GM18511 (cell line): ENCODE results near the gene UNC13C.
"Not testable (repeated sequence)": the region's sequence is repeated elsewhere in the genome, so short reads cannot be mapped to it uniquely, and the experiment has no call there.

Source experiments
- ATAC-seq: cut with Tn5 transposase; IDR thresholded peaks from one replicate; pipeline ENCODE4 v1.9.1; 2021; ENCODE audit warnings: mild to moderate bottlenecking, moderate library complexity; ENCODE audit not compliant: unreplicated experiment

Gene UNC13C

DNA sequence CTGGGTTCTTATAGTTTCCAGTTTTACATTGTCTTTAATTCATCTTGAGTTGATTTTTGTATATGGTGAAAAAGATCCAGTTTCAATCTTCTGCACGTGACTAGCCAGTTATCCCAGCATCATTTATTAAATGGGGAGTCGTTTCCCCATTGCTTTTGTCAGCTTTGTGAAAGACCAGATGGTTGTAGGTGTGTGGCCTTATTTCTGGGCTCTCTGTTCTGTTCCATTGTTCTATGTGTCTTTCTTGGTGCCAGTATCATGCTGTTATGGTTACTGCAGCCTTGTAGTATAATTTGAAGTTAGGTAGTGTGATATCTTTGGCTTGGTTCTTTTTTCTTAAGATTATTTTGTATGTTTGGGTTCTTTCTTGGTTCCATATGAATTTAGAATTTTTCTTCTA lies 432.2 kb downstream of the UNC13C start:
- no peak for ATAC-seq

DNA sequence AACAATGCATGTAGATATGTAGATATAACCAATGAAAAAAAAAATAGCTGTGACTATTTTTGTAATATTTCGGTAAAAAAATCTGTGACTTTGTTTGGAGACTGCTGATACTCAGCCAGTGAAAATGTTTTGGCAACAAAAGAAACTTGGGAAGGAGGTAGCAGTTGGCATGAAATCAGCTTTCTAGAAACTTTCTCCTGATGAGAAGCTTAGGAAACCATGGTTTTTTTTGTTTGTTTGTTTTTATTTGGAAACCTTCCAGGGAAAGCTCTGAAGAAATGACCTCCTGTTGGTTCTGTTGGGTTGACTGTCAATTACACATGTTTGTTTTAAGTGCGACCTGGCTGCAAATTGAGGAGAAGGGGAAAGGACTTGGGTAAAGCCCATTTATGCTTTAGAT lies 445.9 kb downstream of the UNC13C start:
- ATAC-seq: no peak

DNA sequence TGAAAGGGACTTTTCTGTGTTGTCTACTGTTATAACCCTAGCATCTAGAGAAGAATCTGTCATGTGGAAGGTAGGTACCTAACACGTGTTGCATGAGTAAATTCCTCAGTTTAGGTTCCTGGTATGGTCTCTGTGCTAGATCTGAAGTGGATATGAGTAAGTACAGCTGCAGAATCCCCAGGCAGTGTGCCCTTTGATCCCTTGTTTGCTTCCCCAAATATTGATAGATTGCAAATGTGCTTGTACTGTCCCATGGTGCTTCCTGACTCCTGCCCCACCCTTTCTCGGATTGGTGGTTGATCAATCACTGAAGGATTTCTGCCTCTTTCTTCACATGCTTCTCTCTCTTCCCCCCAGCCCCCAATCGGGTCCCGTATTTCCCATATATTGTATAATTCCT lies 450.4 kb downstream of the UNC13C start:
- no peak for ATAC-seq

DNA sequence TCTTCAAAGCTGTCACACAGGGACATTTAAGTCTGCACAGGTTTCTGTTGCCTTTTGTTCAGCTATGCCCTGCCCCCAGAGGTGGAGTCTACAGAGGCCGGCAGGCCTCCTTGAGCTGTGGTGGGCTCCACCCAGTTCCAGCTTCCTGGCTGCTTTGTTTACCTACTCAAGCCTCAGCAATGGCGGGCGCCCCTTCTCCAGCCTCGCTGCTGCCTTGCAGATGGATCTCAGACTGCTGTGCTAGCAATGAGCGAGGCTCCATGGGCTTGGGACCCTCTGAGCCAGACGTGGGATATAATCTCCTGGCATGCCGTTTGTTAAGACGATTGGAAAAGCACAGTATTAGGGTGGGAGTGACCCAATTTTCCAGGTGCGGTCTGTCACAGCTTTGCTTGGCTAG lies 472.0 kb downstream of the UNC13C start:
- ATAC-seq: not testable (repeated sequence)

DNA sequence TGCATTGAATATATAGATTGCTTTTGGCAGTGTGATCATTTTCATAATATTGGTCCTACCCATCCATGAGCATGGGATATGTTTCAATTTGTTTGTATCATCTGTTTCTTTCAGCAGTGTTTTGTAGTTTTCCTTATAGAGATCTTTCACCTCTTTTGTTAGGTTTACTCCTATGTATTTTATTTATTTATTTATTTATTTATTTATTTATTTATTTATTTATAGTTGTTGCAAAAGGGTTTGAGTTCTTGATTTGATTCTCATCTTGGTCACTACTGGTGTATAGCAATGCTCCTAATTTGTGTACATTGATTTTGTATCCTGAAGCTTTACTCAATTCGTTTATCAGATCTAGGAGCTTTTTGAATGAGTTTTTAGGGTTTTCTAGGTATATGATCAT lies 478.2 kb downstream of the UNC13C start:
- no peak for ATAC-seq

DNA sequence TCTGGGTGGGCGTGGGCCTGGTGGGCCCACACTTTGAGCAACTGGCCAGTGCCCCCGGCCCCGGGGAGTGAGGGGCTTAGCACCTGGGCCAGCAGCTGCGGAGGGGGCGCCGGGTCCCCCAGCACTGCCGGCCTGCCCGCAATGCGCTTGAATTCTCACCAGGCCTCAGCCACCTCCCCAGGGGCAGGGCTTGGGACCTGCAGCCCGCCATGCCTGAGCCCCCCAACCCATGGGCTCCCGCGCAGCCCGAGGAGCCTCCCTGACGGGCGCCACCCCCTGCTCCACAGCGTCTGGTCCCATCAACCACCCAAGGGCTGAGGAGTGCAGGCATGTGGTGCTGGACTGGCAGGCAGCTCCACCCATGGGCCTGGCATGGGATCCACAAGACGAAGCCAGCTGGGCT lies 484.3 kb downstream of the UNC13C start:
- ATAC-seq: no peak

DNA sequence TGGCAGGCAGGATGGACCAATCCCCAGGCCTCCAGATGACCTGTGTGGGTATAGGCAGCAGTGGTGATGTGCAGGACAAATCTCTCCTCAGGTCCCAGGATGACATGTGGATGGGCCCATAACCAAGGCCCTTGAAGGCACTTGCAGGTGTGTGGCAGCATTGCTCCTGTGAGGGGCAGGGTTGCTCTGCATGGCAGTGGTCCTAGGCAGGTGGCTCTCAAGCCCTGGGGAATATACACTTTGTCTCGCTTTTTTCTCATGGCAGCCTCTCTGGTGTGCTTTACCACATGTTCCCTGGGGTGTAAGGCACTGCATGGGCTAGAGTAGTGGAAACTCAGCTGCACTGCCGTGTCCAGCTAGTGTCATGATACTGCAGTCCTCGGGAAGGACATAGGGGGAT lies 503.6 kb downstream of the UNC13C start:
- ATAC-seq: no peak

DNA sequence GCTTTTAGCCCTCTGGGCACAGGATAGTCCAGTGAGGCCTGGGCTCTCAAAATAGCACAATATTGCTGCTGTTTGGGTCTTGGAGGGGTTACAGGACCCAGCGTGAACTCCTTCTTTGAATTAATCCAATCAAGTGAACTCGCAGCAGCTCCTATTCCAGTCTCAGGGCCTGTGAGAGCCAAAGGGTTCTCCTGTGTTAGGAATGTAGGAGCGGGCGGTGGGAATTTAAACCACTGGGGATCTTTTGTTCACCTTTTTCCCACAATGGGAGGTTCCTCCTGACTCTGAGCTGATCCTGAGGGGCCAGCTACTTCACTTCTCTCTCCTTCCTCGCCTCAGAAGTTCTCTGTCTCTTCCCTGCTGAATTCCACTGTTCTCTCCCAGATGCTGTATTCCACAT lies 504.0 kb downstream of the UNC13C start:
- no peak for ATAC-seq

DNA sequence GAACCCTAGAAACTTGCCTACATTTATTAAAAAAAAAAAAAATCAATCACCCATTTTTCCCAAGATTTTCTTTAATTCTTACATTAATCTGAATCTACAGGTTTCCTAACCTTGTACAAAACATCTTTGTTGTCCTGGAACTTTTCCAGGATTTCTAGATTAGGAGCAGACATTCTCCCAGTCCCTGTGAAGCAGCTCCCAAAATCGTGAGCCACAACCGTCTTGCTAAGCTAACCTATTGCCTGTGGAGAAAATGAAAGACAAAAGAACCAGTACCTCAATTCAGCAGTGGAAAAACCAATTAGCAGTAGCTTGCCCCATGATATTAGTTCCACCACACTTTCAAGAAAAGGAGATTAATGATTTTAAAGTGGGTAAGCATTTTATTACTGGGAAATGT lies 522.1 kb downstream of the UNC13C start:
- ATAC-seq: no peak

DNA sequence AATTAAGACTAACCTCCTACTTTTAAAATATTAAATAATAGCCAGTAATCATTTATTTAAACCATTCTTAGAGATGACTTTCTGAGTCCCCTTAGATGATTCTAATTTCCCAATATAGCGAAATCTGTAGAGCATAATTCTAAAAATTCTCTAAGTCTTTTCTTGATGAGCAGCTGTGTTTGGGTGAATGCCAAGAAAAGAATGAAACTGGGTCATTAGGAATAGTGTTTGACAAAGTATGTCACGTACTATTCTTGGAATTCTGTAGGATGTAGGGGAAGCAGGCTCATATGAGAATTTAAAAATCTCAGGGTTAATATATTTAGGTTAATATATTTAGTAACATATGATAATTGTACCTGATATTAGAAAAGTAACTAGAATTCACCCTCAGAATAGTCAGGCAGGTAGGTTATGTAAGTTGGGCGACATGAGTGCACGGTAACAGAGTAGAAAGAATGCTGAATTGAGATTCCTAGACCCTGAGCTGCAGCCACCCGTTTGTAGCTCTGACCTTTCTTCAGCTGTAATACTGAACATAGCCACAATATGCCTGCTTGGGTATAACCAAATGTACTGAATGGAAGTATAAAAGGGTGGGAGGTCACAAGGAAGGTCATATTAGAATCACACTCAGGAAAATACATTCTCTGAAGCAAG lies 524.3 kb downstream of the UNC13C start:
- no peak for ATAC-seq

DNA sequence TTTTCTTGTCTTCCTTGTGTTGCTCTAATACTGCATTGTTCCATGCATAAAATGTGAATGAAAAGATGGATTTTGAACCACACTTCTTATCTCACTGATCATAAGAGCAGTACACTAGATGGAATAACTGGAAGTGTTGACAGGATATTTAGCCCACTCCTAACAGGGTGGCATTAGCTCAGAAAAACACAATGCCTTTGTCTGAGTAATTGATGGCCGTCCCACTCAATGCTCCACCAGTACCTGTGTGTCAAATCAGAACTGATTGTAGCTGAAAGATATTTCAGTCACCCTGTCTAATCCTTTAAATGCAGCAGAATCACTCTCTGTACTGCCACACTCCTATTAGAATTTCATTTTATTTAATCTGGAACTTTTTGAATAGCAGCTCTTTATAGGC lies 526.5 kb downstream of the UNC13C start:
- ATAC-seq: no peak

DNA sequence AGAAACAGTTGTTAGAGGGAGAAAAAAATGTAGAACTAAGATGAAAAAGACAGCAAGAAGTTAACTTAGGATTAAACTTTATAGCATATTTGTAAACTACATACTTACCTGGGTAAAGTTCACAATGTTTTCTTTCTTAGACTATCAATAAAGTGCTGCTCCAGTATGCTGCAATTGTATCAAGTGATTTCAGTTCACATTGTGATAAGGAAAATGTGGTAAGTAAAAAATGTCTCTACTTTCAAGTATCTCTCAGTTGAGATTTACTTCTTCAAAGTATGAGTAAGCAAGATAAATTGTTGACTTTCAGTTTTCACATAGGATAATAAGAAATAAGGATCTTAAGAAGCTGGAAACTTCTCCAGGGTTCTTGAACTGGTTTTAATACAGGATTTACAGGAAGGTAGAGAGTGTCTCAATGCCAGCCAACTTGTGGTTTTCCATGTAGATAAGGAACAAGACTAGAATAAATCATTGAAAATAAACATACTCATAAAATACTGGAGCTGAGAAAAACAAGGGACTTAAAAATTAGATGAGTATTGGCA lies 528.8 kb downstream of the UNC13C start:
- no peak for ATAC-seq

DNA sequence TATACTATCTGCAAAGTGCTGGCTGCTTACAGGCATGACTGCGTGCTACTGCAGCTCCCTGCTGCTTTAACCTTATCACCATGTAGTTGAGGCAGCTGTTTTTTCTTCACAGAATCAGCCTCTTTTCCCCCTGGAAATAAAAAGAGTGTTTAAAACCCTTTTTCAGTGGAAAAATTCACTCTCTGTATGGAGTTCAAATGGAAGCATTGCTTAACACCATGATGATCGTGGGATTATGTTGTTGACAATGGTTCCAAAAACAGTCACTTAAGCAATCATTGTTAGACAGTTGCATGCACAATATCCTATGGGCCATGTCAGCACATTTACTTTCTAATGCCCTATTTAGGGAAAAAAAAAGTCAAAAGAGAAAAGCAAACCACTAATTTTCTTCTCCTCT lies 536.4 kb downstream of the UNC13C start:
- ATAC-seq: no peak

DNA sequence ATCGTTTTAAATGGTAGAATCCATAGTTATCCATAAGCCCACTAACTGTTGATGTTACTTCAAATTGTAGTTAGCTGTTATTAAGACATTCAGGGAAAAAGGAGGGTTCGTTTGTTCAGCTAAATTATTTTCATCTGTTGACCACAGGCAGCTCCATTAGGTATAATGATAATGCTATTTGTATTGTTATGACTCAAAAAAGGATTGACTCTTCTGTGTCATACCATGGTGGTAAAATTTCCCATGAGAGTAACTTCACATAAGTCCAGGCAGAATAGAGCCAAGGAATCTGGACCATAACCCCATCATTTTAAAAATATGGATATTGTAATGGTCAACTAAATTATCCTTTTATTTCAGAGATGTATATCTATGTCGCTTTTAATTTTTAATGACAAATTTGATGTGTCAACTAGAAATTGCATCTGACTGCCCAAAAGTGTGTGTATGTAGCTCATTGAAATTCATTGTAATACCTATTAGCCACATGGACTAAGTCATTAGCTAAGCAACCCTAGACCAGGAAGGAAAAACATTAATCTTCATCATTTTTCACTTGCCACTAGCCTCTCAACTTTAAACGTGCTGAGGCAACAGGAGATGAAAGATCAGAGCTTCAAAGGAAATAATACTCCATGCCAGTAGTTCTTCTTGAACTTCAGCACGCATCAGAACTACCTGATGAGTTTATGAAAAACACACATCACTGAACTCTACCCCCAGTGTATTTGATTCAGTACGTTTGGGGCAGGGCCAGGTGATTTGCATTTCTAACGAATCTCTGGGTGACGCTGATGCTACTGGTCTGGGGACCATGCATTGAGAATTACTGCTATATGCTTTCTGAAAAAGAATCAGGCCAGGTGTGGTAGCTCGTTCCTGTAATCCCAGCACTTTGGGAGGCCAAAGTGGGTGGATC lies 537.7 kb downstream of the UNC13C start:
- ATAC-seq: no peak

DNA sequence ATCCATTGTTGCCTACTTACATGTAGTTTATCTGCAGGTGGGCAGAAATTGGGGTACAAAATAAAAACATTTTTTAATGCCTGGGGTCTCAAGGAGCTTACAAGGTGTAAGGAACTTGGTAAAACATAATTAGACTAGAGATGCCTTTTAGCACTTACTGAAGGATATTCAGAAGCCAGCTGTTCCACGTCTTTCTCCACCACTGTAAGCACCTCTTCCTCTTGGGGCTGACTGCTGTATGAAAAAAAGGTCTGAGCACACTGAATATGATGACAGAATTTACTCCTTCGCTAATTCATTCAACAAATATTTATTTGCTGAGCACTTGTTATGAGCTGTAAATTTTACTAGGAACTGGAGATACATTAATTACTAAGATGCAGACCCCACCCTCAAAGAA lies 539.1 kb downstream of the UNC13C start:
- no peak for ATAC-seq

DNA sequence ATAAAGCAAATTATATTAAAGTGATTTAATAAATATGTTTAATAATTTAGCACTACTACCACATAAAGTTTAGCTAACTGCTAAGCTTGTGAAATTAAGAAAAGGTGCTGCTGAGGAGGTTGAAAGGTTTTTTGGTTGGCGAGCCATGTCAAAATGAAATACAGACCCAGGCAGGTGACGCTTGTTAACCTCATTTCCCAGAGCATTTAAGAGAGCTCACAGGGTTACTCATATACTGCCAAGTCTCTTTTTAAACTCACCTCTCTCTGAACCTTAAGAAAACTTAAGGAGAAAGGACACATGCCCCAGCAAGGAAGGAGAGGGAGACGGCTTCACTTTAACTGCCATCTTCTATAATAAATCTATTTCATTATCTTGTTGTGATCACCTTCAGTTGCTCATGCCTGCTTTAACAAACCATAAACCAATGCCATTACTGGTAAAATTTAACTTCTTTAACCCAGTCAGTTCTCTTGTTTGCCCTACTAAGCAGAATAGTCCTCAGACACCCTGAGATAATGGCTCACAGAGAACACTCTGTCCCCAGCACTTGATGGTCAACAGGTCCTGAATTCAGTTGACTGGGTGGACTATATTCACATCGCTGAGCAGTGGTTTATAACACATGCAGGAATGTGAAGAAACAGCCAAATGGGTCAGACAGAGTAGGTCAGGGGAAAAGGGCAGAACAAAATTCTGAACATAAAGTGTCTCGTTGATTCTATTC lies 540.1 kb downstream of the UNC13C start:
- ATAC-seq: no peak

DNA sequence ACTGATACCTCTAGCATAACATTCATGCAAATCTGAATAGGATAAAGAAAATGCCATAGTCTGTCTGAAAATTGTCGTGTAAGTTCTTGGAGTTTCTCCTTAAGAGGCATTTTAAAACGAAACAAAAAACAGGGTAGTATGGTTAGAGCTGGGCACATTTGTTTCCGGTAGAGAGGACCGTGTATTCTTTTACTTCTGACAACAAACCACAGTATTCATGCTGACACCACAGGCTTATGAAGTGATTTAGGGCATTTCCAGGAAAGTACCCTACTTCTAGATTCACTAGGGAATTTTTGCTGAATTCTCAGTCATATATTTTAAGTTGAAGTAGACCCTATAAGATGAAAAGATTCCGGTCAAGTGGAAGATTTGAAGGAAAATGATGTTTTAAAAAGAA lies 541.3 kb downstream of the UNC13C start:
- ATAC-seq: peak; percentile 65

DNA sequence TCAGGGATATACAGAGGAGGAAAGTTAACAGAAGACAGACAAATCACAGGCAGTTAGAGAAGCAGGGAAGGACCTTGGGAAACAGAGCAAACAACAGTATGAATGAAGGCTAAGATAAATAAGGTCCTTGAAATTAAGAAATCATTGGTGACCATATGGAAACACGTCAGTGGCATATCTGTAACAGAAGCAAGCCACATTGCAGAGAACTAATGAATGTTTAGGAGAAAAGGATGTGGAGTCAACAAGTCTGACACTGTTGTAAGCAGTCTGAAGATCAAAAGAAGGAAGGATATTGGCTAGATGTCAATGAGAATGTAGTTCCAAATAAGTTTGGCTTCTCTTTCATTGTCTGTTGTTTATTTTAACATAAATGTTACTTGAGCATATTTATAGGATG lies 542.4 kb downstream of the UNC13C start:
- ATAC-seq: no peak

DNA sequence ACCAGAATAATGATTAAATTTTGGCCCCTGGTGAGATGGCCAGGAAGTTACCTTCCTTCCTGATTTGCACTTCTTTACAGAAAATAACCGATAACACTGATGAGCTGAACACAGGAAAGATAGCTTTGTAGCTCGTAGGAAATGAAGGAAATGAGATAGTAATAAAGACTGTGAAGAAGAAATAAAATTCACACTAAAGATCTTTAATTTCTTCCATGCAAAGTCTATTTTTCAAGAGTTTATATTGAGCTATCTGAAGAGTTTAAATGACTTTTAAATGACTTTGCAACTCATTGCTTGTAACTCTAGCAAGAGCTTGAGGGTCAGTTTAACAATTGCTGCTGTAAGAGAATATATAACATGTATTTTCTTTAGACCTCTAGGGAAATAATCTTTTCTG lies 543.0 kb downstream of the UNC13C start:
- ATAC-seq: no peak

DNA sequence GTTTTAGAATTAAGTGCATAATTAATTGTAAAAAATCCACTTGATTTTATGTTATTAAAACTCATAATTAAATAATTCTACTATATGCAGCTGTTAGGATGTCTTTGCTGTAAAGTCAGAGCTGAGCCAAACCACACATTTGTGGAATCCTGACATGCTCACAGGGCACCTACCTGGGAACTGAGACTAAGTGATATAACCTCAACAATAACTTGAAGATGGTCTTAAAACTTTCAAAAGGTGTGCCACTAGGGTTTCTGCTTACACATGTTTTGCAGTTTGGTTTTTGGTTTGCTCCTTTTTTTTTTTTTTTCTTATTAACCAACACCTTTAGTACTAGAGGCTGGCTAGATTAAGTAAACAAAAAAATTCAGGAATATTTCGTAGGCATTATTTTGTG lies 549.8 kb downstream of the UNC13C start:
- no peak for ATAC-seq

DNA sequence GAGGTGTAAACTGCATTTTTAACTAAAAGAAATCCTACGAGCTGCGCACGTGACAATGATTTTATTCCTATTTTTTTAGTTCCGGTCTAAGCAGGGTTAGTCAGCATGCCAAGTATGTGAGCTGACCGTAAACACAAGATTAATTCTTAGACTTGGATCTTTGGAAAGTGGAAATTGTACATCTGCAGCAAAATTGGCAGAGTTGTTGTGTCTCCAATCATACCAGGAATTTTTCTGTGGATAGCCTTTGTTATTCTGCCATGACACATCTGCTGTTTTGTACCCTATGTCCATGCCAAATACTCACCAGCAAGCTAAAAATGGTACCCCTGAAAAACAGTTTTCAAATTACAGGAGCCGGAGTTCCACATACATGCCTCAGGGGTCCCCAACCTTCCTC lies 562.5 kb downstream of the UNC13C start:
- ATAC-seq: no peak

DNA sequence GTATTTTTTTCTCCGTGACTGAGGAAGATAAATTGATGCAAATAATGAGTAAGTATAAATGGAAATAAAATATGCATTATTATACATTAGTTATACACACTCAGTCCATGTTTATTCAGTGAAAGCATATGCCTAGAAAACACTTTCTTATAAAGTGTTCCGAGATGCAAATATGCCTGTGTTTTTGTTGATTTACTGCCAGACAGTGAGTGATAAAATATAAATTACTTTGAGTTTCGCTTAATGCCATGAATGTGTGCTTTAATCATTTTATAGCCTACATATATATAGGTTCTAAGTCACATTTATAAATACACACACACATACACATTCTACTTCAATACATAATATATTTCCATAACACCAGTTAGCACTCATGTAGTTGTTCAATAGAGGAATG lies 569.2 kb downstream of the UNC13C start:
- ATAC-seq: no peak
